Omental fat pad (tissue), 4 donors: ENCODE results near the gene VPREB3. TPM values are rescaled to one million over a fixed set of nuclear protein-coding genes. Genes with fewer than 3 reads are reported as not detected.

Experiments
- ATAC-seq: fragments of 150-250 bp; one replicate; pipeline ENCODE4 v1.9.1; 2016; ENCODE audit warnings: mild to moderate bottlenecking, moderate library complexity; ENCODE audit not compliant: low FRiP score
- DNase-seq: peaks from one replicate; pipeline ENCODE4 v3.0.0-alpha.2; 2019; ENCODE audit warnings: low spot score
- total RNA-seq, 4 donors: library from RNA; depleted of rRNA; stranded (reverse); fragments of >200 nt; gene quantifications; one replicate each; pipeline ENCODE4 v1.1.0, GENCODE V29; 2016
- TF ChIP-seq, protein P1 (sequence below), 3 donors: fragments of 450-650 bp; IDR thresholded peaks; one replicate each; pipeline ENCODE4 v1.5.1; 2016 to 2017; ENCODE audit warnings: antibody characterized with exemption in 3 of 3, mild to moderate bottlenecking in 3 of 3, moderate library complexity in 2 of 3

VPREB3 gene
- total RNA-seq, 4 donors from 2014 or later = not detected

DNA sequence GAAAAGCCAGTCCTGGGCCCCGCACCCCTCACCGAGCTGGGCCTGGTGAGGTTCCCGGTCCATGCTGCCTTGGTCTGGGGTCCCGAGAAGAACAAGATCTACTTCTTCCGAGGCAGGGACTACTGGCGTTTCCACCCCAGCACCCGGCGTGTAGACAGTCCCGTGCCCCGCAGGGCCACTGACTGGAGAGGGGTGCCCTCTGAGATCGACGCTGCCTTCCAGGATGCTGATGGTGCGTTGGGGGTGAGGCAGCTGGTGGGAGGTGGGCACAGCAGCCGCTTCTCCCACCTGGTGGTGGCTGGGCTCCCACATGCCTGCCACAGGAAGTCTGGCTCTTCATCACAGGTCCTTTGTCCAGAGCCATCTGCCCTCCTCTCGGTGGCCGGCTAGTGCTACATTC, 28.0 kb upstream of the VPREB3 start:
- no peak for DNase-seq
- no peak for ATAC-seq
- TF ChIP-seq, protein P1, sequence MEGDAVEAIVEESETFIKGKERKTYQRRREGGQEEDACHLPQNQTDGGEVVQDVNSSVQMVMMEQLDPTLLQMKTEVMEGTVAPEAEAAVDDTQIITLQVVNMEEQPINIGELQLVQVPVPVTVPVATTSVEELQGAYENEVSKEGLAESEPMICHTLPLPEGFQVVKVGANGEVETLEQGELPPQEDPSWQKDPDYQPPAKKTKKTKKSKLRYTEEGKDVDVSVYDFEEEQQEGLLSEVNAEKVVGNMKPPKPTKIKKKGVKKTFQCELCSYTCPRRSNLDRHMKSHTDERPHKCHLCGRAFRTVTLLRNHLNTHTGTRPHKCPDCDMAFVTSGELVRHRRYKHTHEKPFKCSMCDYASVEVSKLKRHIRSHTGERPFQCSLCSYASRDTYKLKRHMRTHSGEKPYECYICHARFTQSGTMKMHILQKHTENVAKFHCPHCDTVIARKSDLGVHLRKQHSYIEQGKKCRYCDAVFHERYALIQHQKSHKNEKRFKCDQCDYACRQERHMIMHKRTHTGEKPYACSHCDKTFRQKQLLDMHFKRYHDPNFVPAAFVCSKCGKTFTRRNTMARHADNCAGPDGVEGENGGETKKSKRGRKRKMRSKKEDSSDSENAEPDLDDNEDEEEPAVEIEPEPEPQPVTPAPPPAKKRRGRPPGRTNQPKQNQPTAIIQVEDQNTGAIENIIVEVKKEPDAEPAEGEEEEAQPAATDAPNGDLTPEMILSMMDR (IDR thresholded peaks at IDR 0.05) = no peak

- ATAC-seq (no peak), DNase-seq (no peak)
- TF ChIP-seq, protein P1 (IDR thresholded peaks at IDR 0.05) = no peak
These were observed 27.4 kb upstream of the VPREB3 start for GRCh38 chr22:23781511-23782183.

GRCh38 chr22:23781065-23781464, 26.8 kb upstream of the VPREB3 start:
- DNase-seq (no peak), ATAC-seq (no peak)
- TF ChIP-seq, protein P1 (IDR thresholded peaks at IDR 0.05) = no peak

- TF ChIP-seq, protein P1 (IDR thresholded peaks at IDR 0.05) = no peak
- ATAC-seq (no peak), DNase-seq (no peak)
These were observed 26.0 kb upstream of the VPREB3 start for GRCh38 chr22:23780146-23780748.

- ATAC-seq = no peak
- TF ChIP-seq, protein P1 (IDR thresholded peaks at IDR 0.05) = no peak
- no peak for DNase-seq
These were observed 25.5 kb upstream of the VPREB3 start for GRCh38 chr22:23779731-23780130.

DNA sequence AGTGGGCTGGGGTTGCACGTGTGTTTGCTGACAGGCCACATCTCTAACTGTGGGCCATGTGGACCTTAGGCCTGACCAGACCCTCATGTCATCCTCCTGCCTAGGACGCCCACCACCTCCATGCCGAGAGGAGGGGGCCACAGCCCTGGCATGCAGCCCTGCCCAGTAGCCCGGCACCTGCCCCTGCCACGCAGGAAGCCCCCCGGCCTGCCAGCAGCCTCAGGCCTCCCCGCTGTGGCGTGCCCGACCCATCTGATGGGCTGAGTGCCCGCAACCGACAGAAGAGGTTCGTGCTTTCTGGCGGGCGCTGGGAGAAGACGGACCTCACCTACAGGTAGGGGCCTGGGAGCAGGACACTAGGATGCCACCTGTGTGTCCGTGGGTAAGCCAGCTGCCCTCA, 24.9 kb upstream of the VPREB3 start:
- no peak for DNase-seq
- TF ChIP-seq, protein P1 (IDR thresholded peaks at IDR 0.05) = no peak
- no peak for ATAC-seq

DNA sequence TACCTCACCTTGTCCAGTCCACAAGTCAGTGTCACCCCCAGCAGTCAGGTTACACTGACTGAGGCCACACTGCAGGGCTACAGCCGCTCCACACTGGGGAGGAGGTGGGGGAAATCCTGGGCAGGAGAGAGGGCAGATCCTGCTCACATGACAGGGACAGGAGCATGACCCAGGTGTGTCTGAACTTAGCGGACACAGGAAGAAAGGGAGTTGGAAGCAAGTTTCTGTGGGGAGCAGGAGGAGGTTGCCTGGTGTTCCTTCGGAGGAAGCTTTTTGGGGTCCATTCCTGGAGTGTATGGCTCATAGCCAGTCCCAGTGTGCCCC, 24.3 kb upstream of the VPREB3 start:
- DNase-seq (no peak), ATAC-seq (no peak)
- TF ChIP-seq, protein P1 (IDR thresholded peaks at IDR 0.05) = no peak
